CD4-positive, alpha-beta T cell treated with Interleukin-10 for 1 hour (primary cell): ENCODE results near the gene PRRG2.

Experiments
- DNase-seq: peaks from one replicate; pipeline ENCODE4 v3.0.0-alpha.2; 2020

Gene PRRG2

DNA sequence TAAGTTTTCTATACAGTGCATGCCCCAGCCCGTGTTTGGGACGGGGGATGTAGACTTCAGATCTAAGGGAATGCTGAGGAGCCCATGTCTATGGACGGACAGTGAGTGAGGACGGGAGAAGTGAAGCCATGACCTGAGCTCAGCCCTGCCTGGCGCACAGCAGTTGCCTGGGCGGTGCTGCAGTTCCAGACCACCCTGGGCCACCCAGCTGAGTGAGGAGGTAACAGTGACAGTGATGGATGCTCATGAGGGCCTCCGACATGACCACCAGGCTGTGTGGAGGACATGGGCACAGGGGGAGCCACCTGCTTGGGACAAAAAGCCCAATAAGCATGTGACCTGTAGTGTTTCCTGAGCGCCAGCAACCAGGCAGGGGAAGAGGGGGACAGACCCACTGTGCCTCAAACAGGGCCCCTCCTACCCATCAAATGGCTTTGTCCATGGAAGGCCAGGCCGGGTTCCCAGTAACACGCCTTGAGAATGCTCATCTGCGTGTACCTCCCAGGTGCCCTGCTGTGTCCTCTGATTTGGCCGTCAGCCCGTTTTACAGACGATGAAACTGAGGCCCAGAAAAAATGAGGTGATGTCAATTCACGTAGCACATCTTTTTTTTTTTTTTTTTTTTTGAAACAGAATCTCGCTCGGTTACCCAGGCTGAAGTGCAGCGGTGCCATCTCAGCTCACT, 23.3 kb upstream of the PRRG2 start:
- no peak for DNase-seq

DNA sequence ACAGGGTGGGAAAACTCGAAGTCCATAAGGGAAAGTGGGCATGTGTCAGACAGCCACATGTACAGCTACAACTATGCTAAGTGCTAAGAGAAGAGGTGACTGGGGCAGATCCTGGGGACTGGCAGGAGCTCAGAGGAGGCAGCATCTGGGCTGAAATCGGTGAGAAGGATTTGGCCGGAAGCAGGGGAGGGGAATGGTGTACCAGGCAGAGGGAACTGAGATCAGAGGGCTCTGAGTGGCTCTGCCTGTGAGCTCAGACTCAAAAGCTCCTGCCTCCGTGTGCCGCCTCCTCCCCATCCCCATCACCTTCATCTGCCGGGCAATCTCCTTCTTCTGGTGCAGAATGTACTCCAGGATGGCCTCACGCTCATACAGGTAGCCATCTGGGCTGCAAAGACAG, 22.5 kb upstream of the PRRG2 start:
- no peak for DNase-seq

DNA sequence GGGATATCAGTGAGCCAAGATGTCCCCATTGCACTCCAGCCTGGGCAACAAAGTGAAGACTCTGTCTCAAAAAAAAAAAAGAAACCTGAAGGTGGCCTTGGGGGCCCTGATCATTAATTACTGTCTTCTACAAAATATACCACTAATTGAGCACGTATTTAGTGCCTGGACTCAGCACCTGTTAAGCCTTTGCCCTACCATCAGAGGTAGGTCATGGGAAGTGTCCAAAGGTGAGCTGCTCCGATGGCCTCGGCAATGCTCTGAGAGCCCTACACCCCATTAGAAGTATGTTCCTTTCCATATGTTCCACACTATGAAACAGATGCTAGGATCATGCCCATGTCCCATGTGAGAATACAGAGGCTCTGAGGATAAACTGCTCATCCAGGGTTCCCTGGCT, 21.7 kb upstream of the PRRG2 start:
- DNase-seq = no peak

DNA sequence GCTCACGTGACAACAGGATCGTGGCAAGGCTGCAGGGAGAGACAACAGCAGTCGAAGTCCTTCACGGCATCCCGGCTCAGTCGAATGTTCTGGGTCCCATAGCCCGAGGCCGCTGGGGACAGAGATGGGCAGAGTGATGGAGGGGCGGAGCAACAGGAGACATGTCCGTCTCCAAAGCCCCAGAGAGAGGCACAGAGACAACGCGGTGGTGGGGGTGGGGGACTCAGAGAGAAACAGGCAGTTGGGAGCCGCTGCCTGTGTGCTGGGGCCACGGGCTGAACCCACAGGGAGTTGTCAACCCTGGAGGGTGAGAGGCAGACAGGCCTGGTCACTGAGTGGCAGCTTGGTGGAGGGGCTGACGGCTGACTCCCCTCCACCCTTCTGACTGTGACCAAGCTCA, 21.2 kb upstream of the PRRG2 start:
- no peak for DNase-seq

DNA sequence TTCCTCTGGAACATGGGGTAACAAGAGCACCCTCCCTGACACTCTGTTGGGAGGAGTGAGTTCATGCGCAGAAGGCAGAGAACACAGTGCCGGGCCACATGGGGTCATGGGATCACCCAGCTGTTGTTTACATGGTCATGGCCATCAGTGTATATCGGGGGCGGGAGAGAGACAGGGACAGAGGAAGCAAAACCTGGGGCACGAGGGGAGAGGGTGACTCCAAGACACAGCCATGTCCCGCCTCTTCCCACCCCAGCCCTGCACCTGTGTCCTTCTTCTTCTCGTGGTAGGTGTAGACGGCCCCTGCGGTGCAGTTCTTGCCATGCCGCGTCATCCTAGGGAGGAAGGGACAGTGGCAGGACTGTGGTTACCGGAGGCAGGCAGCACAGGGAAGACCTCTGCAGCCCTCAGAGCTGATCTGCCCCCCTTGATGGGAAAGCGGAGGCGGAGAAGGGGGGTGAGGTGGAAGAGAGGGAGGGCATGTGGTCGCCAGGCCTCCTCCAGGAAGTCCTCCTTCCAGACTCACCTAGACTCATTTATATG, 20.7 kb upstream of the PRRG2 start:
- peak; percentile 51 for DNase-seq

DNA sequence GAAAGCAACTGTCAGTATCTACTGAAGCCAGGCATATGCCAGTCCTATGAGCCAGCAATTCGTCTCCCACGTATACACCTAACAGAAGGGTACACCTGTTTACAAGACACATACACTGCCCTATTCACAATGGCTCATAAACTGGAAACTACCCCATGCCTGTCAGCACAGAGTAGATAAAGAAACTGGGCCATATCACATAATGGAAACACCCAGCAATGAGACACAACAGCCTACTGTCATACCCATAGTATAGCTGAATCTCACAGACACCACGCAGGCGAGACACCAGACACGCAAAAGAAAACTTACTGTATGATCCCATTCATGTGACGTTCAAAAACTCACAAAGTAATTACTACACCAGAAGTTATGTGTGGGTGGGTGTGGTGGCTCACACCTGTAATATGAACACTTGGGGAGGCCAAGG, 16.5 kb upstream of the PRRG2 start:
- peak; percentile 32 for DNase-seq

DNA sequence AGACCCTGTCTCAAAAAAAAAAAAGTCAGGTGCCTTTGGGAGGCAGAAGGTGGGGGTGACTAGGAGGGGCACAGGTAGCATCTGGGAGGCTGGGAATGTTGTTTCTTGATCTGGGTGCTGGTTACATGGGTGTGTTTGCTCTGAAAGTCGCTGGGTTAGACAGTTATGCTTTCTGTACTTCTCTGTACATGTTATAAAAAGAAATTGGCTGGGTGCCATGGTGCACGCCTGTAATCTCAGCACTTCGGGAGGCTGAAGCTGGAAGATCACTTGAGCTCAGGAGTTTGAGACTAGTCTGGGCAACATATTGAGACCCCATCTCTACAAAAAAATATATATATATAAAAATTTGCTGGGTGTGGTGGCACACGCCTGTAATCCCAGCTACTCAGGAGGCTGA, 15.9 kb upstream of the PRRG2 start:
- no peak for DNase-seq

DNA sequence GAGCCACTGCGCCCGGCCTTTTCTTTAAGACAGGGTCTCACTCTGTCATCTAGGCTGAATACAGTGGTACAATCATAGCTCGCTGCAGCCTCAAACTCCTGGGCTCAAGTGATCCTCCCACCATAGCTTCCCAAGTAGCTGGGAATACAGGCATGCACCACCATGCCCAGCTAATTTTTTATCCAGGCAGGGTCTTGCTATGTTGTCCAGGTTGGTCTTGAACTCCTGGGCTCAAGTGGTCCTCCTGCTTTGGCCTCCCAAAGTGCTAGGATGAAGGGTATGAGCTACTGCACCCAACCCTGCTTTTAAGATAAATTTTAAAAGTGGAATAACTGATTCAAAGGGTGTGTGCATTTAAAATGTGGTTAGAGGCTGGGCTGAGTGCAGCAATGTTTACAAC, 14.8 kb upstream of the PRRG2 start:
- DNase-seq = no peak

DNA sequence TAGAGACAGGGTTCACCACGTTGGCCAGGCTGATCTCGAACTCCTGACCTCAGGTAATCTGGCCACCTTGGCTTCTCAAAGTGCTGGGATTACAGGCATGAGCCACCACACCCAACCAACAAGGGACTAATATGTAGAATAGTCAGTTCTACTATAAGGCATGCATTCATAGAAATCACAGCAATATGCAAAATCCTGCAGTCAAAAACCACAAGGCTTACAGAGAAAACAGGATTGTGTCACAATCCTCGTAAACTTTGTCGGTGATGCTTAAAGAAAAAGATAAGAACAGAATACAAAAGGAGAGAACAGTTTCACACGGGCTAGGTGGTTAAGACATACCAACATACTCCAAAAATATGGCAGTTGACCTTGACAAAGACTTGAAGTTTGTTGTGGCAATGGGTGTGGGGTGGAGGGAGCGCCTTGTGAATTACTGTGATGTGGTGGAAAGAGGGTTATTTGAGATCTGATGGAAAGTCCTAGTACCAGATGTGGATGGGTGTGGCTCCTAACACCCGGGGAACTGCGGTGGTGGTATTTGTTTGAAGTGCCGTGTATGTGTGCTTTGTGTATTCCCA, 13.2 kb upstream of the PRRG2 start:
- DNase-seq = peak; percentile 89

DNA sequence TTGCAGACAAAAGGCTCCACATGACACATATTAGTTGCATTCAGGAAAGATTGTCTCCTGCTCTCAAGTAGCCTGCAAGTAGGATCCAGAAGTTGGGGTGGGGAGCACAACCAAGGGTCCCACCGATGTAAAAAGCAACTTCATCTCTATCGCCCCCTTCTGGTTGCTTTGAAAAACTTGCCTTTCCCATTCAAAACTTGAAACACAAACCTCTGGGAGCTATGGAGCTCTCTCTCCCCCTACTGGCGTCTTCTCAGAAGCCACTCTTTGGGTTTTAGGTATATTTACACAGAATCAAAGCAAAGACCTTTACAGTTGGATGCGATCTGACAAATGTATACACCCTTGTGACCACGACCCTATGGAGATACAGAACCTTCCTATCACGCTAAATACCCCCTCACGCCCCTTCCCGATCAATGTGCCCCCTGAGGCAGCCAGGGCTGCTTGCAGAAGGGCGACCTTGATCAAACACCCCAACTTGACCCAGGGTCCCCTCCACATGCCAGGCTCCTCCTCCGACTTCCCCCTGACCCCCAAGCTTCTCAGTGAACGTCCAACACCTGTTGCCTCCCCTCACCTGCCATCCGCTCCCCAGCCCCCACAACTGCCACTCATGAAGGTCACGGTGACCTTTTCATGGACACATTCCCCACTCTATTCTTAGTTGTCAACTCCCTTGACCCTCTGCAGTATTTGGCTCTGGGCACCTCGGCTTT, 10.8 kb upstream of the PRRG2 start:
- DNase-seq = peak; percentile 89

DNA sequence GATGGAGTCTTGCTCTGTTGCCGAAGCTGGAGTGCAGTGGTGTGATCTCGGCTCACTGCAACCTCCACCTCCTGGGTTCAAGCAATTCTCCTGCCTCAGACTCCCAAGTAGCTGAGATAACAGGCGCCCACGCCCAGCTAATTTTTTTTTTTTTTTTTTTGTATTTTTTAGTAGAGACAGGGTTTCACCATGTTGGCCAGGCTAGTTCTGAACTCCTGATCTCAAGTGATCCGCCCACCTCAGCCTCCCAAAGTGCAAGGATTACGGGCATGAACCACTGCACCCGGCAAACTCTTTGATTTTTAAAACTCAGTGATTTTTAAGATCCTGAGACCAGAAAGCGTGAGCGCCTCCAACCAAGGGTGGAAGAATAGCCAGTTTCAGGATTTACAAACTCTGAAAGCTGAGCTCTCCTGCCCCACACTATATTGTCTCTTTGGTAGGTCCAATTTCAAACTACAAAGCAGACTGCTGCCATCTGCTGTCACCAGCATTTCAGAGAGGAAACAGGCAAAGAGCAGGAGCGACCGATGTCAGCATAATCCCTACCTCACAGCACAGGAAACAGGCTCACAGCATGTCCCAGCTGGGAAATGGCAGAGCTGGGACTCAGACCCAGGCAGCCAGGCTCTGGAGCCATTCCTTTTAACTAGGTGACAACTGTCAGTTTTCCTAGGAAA, 10.0 kb upstream of the PRRG2 start:
- DNase-seq = peak; percentile 62

DNA sequence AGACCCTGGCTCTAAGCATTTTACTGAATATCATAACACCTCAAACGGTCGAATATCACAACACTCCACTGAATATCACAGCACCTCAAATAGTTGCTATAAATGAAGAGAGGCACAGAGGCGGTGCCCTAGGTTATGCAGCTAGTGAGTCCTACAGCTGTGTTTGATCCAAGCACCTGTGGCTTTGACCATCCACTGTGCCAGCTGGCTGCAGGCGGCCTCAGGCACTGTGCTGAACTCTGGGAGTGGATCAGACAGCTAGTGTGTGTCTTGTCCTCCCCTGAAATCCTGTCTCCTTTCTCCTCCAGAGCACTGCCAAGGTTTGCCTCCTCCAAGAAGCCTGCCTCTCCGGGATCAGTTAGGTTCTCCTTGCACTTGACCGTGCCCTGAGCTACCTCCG, 8.1 kb upstream of the PRRG2 start:
- no peak for DNase-seq

DNA sequence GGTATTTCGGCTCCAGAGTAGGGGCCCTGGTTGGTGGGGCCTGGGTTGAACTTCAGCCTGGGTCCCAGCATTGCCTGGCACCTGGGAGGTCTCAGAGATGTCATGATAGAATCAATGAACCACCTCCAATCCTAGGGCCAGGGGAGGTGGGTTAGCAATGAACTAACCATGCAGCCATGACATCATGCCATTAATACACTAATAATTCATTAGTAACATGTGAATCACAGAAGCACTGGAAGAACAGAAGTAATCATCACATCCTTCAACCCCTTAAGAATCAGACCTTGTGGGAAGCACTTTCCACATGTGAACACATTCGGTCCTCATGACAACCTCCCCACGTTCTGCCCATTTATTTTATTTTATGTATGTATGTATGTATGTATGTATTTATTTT, 7.7 kb upstream of the PRRG2 start:
- no peak for DNase-seq

DNA sequence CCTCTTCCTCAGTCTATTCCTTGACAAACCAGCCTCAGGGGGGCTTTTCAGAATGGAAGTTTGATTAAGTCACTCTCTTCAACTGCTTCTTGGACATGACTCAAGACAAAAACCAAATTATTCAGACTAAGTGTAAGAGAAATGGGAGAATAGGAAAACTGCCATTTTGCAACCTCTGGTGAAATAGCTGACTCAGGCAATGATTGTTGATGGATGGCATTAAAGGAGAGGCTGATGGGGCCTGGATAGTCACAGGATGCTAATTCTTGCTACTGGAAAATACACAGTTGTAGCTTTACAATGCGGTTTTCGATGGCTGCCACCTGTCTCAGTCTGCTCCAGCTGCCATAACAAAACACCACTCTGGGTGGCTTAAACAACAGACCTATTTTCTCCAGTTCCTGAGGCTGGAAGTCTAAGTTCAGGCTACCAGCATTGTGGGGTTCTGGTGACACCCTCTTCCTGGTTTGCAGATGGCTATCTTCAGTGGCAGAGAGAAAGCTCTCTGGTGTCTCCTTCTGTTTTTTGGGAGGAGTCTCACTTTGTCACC, 6.8 kb upstream of the PRRG2 start:
- no peak for DNase-seq

DNA sequence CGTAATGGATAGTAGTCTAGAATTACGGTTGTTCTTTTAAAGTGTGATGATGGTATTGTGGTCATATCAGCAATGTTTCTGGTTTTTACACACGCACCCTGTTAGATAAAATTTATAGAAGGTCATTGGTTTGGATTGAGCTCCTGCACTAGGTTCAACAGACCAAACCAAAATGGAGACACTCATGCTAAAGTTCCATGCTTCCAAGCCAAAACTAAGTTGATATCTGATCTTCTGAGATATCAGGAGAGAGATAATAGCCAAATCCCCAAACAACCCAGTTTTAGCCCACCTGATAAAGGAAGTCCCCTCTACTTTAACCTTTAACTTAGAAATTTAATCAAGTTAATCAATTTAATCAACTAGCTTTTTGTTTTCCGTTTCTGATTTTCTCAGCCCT, 1.9 kb upstream of the PRRG2 start:
- no peak for DNase-seq

DNA sequence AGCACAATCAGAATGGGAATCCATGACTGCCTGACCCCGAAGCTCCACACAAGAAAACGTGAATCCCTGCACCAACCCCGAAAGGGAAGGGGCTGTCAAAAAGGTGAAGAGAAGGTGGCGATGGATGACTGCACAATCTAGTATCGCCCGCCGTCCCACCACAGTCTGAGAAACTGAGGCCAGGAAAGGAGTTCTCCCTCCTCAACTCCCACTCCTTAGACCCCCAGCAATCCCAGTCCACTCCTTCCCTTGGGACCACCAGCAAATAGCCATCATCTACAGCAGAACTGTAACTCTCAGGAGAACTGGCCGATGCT, 1.2 kb upstream of the PRRG2 start:
- DNase-seq = no peak

DNA sequence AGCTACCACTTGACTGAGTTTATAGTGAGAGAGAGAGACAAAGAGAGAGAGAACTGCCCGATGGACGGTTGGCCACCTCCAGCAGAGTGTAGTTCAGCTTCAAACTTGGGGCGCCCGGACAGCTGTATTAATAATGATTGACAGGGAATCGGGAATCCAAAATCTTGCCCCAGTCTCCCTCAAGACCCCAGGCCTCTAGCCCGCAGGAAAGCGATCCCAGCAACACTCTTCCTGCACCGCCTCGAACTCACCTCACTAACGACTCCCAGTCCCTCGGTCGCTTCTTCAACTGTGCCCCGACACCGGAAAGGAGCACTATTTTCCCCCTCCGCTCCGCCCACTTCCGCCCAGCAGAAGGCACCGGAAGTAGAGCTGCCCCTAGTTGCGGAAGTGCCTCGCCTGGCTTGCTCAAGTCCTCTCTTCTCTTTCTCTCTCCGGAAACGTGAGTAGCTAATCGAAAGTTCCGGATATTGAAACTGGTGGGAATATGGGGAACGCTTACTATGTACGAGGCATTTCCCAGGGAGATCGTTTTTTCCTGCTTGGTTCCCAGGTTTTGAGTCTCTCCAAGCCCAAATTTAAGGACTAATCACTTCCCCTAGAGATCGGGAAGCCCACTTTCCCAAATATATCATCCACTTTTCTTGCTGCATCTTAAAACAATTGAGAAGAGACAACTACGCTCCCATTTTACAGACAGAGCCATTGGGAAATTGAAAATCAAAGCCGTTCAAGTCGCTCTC, 681 bp upstream of the PRRG2 start, which contains the start of gene NOSIP:
NOSIP (minus strand) TSS at position 293 of the 743 bp plus-strand sequence. CDS start 19,865 bp downstream, outside the sequence.
- DNase-seq = peak; percentile 97

DNA sequence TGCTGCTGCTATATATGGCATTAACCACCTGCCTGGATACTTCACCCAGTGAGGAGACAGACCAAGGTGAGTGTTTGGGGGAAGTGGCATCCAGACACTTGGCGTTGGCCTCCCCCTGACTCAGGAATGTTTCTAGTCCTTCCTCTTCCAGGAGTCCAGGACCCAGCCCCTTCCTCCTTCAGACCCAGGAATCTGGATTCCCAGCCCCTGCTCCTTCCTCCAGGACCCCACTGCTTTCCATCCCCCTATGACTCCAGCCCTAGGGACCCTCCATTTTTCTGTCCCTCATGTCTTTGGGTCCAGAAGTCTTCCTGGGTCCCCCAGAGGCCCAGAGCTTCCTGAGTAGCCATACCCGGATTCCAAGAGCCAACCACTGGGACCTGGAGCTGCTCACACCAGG, 2.1 kb downstream of the PRRG2 start:
- no peak for DNase-seq

DNA sequence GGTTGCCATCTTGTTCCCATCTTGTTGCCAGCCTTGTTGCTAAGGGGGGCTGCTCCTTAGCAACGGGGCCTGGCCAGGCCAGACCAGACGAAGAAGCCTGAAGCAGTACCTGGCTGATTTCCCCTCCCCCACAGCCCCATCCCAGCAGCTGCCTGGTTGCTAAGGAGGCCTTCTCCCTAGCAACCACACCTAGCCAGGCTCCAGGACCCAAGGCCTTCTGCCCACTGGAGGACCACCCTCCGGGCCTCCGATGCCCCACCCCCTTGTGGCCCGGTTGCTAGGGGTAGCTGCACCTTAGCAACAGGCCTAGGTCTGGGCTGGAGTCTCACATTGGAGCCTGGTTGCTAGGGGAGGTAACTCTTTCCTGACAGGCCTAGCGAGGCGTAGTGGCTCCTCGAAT, 3.9 kb downstream of the PRRG2 start:
- DNase-seq = no peak

DNA sequence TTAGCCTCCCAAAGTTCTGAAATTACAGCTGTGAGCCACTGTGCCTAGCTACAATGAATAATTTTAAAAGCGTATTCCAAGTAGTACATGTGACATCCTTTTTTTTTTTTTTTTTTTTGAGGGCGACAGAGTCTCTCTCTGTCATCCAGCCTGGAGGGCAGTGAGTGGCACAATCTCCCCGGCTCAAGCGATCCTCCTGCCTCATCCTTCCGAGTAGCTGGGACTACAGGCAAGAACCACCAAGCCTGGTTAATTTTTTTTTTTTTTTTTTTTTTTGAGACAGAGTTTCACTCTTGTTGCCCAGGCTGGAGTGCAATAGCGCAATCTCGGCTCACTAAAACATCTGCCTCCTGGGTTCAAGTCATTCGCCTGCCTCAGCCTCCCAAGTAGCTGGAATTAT, 6.1 kb downstream of the PRRG2 start:
- no peak for DNase-seq

DNA sequence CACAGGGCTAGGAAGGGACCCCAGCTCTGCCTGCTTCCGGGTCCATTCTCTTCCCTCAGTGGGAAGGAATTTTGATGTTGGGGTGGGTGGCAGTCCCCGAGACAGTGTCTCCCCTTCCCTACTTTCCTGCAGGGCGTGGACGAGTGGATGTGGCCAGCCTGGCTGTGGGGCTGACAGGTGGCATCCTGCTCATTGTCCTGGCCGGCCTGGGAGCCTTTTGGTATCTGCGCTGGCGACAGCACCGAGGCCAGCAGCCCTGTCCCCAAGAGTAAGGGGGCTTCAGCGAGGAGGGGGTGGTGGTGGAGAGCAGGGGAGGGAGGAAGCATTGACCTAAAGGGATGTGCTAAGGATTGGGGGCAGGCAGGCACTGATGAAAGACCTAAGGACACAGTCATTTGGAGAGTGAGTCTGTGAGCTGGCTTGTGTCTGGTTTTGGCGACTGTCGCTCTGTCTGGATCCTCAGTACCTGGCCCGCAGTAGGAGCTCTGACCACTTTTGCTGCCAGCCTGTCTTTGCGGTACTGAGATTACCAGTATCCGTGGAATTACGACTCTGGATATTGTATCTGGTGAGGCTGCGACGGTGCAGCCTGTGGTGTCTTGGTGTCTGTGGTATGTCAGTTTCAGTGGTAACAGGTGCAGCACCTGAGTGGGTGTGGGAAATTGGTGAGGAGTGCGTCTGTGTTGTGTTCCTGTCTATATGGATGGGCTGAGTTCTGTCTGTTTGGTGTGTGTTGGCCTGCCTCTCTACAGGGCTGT, 7.4 kb downstream of the PRRG2 start:
- no peak for DNase-seq

DNA sequence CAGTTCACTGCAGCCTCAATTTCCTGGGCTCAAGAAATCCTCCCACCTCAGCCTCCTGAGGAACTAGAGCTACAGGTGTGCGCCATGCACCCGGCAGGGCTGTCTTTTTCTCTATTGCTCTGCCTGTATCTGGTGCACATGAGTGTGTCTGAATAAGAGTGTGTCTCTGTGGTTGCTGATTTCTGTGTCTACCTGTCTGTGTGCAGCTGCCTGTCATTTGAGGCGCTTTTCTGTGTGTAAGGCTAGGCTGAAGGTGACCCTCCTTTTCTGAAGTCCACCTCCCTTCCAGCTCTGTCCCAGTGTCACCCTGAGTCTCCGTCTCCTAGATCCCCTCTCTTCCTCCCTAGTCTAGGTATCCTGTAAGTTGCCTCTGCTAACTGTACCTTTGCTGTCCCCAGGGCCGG, 8.4 kb downstream of the PRRG2 start:
- no peak for DNase-seq
